OCI-LY7 (cell line): ENCODE data around the gene GPRC5C.

Experiments
- CTCF ChIP-seq: fragments of 200-600 bp; sonication (generic); conservative IDR thresholded peaks from 2 replicates; pipeline ENCODE4 v1.5.1; 2014; ENCODE audit warnings: mild to moderate bottlenecking, antibody characterized with exemption, low read length, moderate library complexity, mixed read lengths
- EZH2phosphoT487 ChIP-seq: fragments of 200-600 bp; sonication (generic); IDR thresholded peaks from 2 replicates; pipeline ENCODE4 v1.6.1; 2018; ENCODE audit warnings: low read depth, borderline replicate concordance, mild to moderate bottlenecking, mixed run types, antibody characterized with exemption, low read length, moderate library complexity, mixed read lengths

- no peak for TF ChIP-seq CTCF
- TF ChIP-seq EZH2phosphoT487 = no peak
Measured at GRCh38 chr17:74464730-74465377, 33.0 kb downstream of the GPRC5C start.
